DND-41 (cell line): ENCODE measurements around the gene EDNRA.

Experiments used
- CTCF ChIP-seq: IDR thresholded peaks from 2 replicates; pipeline ENCODE4 v1.5.1; 2012; ENCODE audit warnings: borderline replicate concordance, low read length, moderate library complexity, mild to moderate bottlenecking; ENCODE audit not compliant: poor library complexity, severe bottlenecking; ENCODE audit errors: extremely low read depth
- EZH2 ChIP-seq: IDR thresholded peaks from 3 replicates; pipeline ENCODE4 v1.6.1; 2012; ENCODE audit warnings: borderline replicate concordance, low read depth, mild to moderate bottlenecking, moderate library complexity, low read length, inconsistent platforms; ENCODE audit not compliant: severe bottlenecking

- TF ChIP-seq EZH2 (no peak), CTCF (no peak)
These were observed 15.6 kb downstream of the EDNRA start for GRCh38 chr4:147496500-147496899.
